WTC11 (cell line): ENCODE data around the gene PAK6. TPM values are rescaled to one million over a fixed set of nuclear protein-coding genes. Genes with fewer than 3 reads are reported as not detected.

ENCODE experiments used
- ATAC-seq: fragments of 200-7000 bp; cut with Tn5 transposase; 2 replicates; pipeline ENCODE4 v1.10.0; 2021; ENCODE audit warnings: mild to moderate bottlenecking, moderate library complexity
- CTCF ChIA-PET: fragments of 300-600 bp; sonication (Branson Sonifier 250); formaldehyde crosslinking; loops from one replicate; lab custom pipeline; 2021; ENCODE audit warnings: antibody characterized with exemption; lab: Charles Lee
- POLR2A ChIA-PET: fragments of 350-600 bp; sonication (Branson Sonifier 250); formaldehyde crosslinking; loops from one replicate; lab custom pipeline; 2021; ENCODE audit warnings: antibody characterized with exemption; lab: Charles Lee
- DNase-seq: peaks from one replicate; pipeline ENCODE4 v3.0.0; 2021; ENCODE audit warnings: low spot score
- H3K27ac Mint-ChIP-seq: 2 replicates; pipeline ENCODE4 v1.8.0; 2021; ENCODE audit warnings: mixed read lengths
- H3K27me3 Mint-ChIP-seq: 2 replicates; pipeline ENCODE4 v1.8.0; 2021; ENCODE audit warnings: low read depth, mild to moderate bottlenecking, moderate library complexity, mixed read lengths
- H3K36me3 Mint-ChIP-seq: 2 replicates; pipeline ENCODE4 v1.8.0; 2021; ENCODE audit warnings: mixed read lengths
- H3K4me1 Mint-ChIP-seq: 2 replicates; pipeline ENCODE4 v1.8.0; 2022; ENCODE audit warnings: mixed read lengths
- H3K4me3 Mint-ChIP-seq: 2 replicates; pipeline ENCODE4 v1.8.0; 2021; ENCODE audit warnings: mild to moderate bottlenecking, moderate library complexity, mixed read lengths
- H3K9me3 Mint-ChIP-seq: 2 replicates; pipeline ENCODE4 v1.8.0; 2021; ENCODE audit warnings: mixed read lengths
- CDX4 ChIP-seq: fragments of 250-450 bp; sonication (Bioruptor Pico); IDR thresholded peaks from 2 replicates; pipeline ENCODE4 v1.9.0; 2021; ENCODE audit warnings: moderate library complexity, mild to moderate bottlenecking, inconsistent platforms, borderline replicate concordance
- CREM ChIP-seq: sonication (generic); formaldehyde crosslinking; IDR thresholded peaks from 2 replicates; pipeline ENCODE4 v1.8.1; 2022; ENCODE audit warnings: mild to moderate bottlenecking, missing genetic modification reagents, moderate library complexity
- E2F5 ChIP-seq: sonication (generic); formaldehyde crosslinking; IDR thresholded peaks from 2 replicates; pipeline ENCODE4 v1.8.1; 2022; ENCODE audit warnings: mild to moderate bottlenecking, moderate library complexity, missing genetic modification reagents
- EMX1 ChIP-seq: fragments of 250-450 bp; sonication (Bioruptor Pico); IDR thresholded peaks from 2 replicates; pipeline ENCODE4 v1.8.0; 2021; ENCODE audit warnings: mild to moderate bottlenecking
- ESRRA ChIP-seq: sonication (generic); formaldehyde crosslinking; IDR thresholded peaks from 2 replicates; pipeline ENCODE4 v1.8.1; 2022; ENCODE audit warnings: mild to moderate bottlenecking, missing genetic modification reagents, borderline replicate concordance
- FOXK1 ChIP-seq: sonication (generic); formaldehyde crosslinking; IDR thresholded peaks from 2 replicates; pipeline ENCODE4 v1.8.0; 2022; ENCODE audit warnings: mild to moderate bottlenecking, moderate library complexity, missing genetic modification reagents
- FOXP1 ChIP-seq: sonication (generic); formaldehyde crosslinking; IDR thresholded peaks from 2 replicates; pipeline ENCODE4 v1.8.0; 2022; ENCODE audit warnings: missing genetic modification reagents, mild to moderate bottlenecking, moderate library complexity, borderline replicate concordance
- GRHL2 ChIP-seq: fragments of 250-450 bp; sonication (Bioruptor Pico); IDR thresholded peaks from 2 replicates; pipeline ENCODE4 v1.8.0; 2022; ENCODE audit warnings: mild to moderate bottlenecking, moderate library complexity; ENCODE audit not compliant: insufficient replicate concordance, severe bottlenecking
- GTF2I ChIP-seq: fragments of 250-450 bp; sonication (Bioruptor Pico); conservative IDR thresholded peaks from 2 replicates; pipeline ENCODE4 v1.4.0; 2021; ENCODE audit warnings: mild to moderate bottlenecking
- HMGXB4 ChIP-seq: sonication (generic); formaldehyde crosslinking; IDR thresholded peaks from 2 replicates; pipeline ENCODE4 v1.8.1; 2023; ENCODE audit warnings: mild to moderate bottlenecking, moderate library complexity, missing genetic modification reagents
- MAX ChIP-seq: sonication (generic); formaldehyde crosslinking; IDR thresholded peaks from 2 replicates; pipeline ENCODE4 v1.8.0; 2022; ENCODE audit warnings: mild to moderate bottlenecking, missing genetic modification reagents
- NFATC4 ChIP-seq: fragments of 250-450 bp; sonication (Bioruptor Pico); IDR thresholded peaks from 2 replicates; pipeline ENCODE4 v1.9.0; 2021; ENCODE audit warnings: mild to moderate bottlenecking
- NR2C2 ChIP-seq: sonication (generic); formaldehyde crosslinking; IDR thresholded peaks from 2 replicates; pipeline ENCODE4 v1.8.0; 2022; ENCODE audit warnings: mild to moderate bottlenecking, missing genetic modification reagents
- PREB ChIP-seq: sonication (generic); formaldehyde crosslinking; IDR thresholded peaks from 2 replicates; pipeline ENCODE4 v1.8.1; 2022; ENCODE audit warnings: mild to moderate bottlenecking, missing genetic modification reagents, moderate library complexity, borderline replicate concordance
- SMAD4 ChIP-seq: sonication (generic); formaldehyde crosslinking; IDR thresholded peaks from 2 replicates; pipeline ENCODE4 v1.8.0; 2022; ENCODE audit warnings: mild to moderate bottlenecking, missing genetic modification reagents
- TEAD1 ChIP-seq: sonication (generic); formaldehyde crosslinking; IDR thresholded peaks from 2 replicates; pipeline ENCODE4 v1.8.0; 2022; ENCODE audit warnings: mild to moderate bottlenecking, missing genetic modification reagents
- TEAD4 ChIP-seq: sonication (generic); formaldehyde crosslinking; IDR thresholded peaks from 2 replicates; pipeline ENCODE4 v1.8.0; 2022; ENCODE audit warnings: mild to moderate bottlenecking, missing genetic modification reagents
- USF2 ChIP-seq: sonication (generic); formaldehyde crosslinking; IDR thresholded peaks from 2 replicates; pipeline ENCODE4 v1.8.1; 2023; ENCODE audit warnings: mild to moderate bottlenecking, missing genetic modification reagents, moderate library complexity
- ZNF423 ChIP-seq: fragments of 250-450 bp; sonication (Bioruptor Pico); IDR thresholded peaks from 2 replicates; pipeline ENCODE4 v2.1.2; 2022; ENCODE audit warnings: mild to moderate bottlenecking, moderate library complexity
- ZNF532 ChIP-seq: fragments of 250-450 bp; sonication (Bioruptor Pico); IDR thresholded peaks from 2 replicates; pipeline ENCODE4 v1.9.0; 2021; ENCODE audit warnings: mild to moderate bottlenecking, borderline replicate concordance
- ZNF671 ChIP-seq: fragments of 250-450 bp; sonication (Bioruptor Pico); IDR thresholded peaks from 2 replicates; pipeline ENCODE4 v1.8.0; 2021; ENCODE audit warnings: mild to moderate bottlenecking
- total RNA-seq: library from RNA; stranded (reverse); gene quantifications from 3 replicates; pipeline ENCODE4 v1.2.3, GENCODE V29; 2021

PAK6 gene
- total RNA-seq, 1 experiment from 2014 or later = 11.7 TPM

- Mint-ChIP-seq H3K27ac (no peak within 1 kb of the TSS), H3K9me3 (no peaks in the 10 kb centered on the region), H3K4me1 (peaks cover 35% of the 10 kb centered on the region), H3K27me3 (peaks cover 10% of the 10 kb centered on the region; the same call in 1 of the 2 replicates), H3K36me3 (no peaks in the 10 kb centered on the region), H3K4me3 (peak within 1 kb of the TSS; percentile 22; the same call in 1 of the 2 replicates)
- TF ChIP-seq MAX (CRISPR knock-in tag) (peak; percentile 35; the same call in 1 of the 2 replicates), CREM (CRISPR knock-in tag) (no peak), USF2 (CRISPR knock-in tag) (no peak), ZNF423 (CRISPR knock-in tag) (peak; percentile 66), TEAD1 (CRISPR knock-in tag) (0 out of 2 replicates have a peak, but pooled peaks have one; percentile 31), TEAD4 (CRISPR knock-in tag) (no peak), ZNF532 (CRISPR knock-in tag) (no peak), GTF2I (CRISPR knock-in tag) (no peak), ESRRA (CRISPR knock-in tag) (no peak), NR2C2 (CRISPR knock-in tag) (no peak), EMX1 (CRISPR knock-in tag) (no peak), FOXP1 (CRISPR knock-in tag) (0 out of 2 replicates have a peak, but pooled peaks have one; percentile 28)
- ChIA-PET CTCF (interaction anchor here (0.6 to 17.8 kb wide), 23 partner anchors 8 to 520 kb away, joined by 3 to 690 read pairs (median 4); partner anchors contain the start of genes ANKRD63, CCDC9B, INAFM2 and KNSTRN), POLR2A (interaction anchor here (1.0 to 2.1 kb wide), 6 partner anchors 13 to 28 kb away, joined by 3 to 12 read pairs (median 4); partner anchors contain the start of genes ANKRD63 and INAFM2)
- DNase-seq (peak; percentile 44), ATAC-seq (peak; percentile 55)
These were observed 68.8 kb downstream of the PAK6 start, which contains the start of gene PLCB2 for GRCh38 chr15:40307421-40308211. Gene PLCB2 (minus strand): TSS chr15:40307935. CDS start chr15:40307672, 263 bp downstream.

GRCh38 chr15:40309344-40309862 is 70.5 kb downstream of the PAK6 start:
- Mint-ChIP-seq H3K4me3 (no peak overlapping the region), H3K27me3 (peaks cover 13% of the 10 kb centered on the region), H3K27ac (no peak overlapping the region)

More at GRCh38 chr15:40309344-40309862, 70.5 kb downstream of the PAK6 start:
- ATAC-seq (no peak), DNase-seq (no peak)
- TF ChIP-seq CDX4 (CRISPR knock-in tag) = no peak
- no peak for TF ChIP-seq PREB (CRISPR knock-in tag)
- no peak for TF ChIP-seq FOXK1
- TF ChIP-seq E2F5 = no peak
- no peak for TF ChIP-seq ZNF671 (CRISPR knock-in tag)
- no peak for TF ChIP-seq HMGXB4 (CRISPR knock-in tag)
- TF ChIP-seq NFATC4 (CRISPR knock-in tag) = no peak
- TF ChIP-seq GRHL2 (CRISPR knock-in tag) = no peak
- no peak for TF ChIP-seq USF2 (CRISPR knock-in tag)
- no peak for TF ChIP-seq SMAD4 (CRISPR knock-in tag)
- ChIA-PET CTCF (interaction anchor here (0.5 to 17.8 kb wide), 23 partner anchors 8 to 269 kb away, joined by 3 to 690 read pairs (median 5); partner anchors contain the start of genes ANKRD63, CCDC9B, INAFM2 and PAK6), POLR2A (interaction anchor here (1.5 kb wide), 1 partner anchor 30 kb away, joined by 8 read pairs; no protein-coding TSS in a partner anchor)
- peaks cover 35% of the 10 kb centered on the region for H3K4me1 Mint-ChIP-seq
- no peaks in the 10 kb centered on the region for H3K36me3 Mint-ChIP-seq
- H3K9me3 Mint-ChIP-seq = no peaks in the 10 kb centered on the region
